Hepatocyte (in vitro differentiated cells): ENCODE results near the gene ARHGAP42.

Experiments used
- EZH2 ChIP-seq: fragments of 200-600 bp; sonication (generic); IDR thresholded peaks from 2 replicates; pipeline ENCODE4 v1.6.1; 2016; ENCODE audit warnings: antibody characterized with exemption, mild to moderate bottlenecking, borderline replicate concordance
- EZH2phosphoT487 ChIP-seq: fragments of 200-600 bp; sonication (generic); IDR thresholded peaks from one replicate; pipeline ENCODE4 v1.6.1; 2018; ENCODE audit warnings: antibody characterized with exemption, mild to moderate bottlenecking, low read depth, moderate library complexity; ENCODE audit not compliant: unreplicated experiment, severe bottlenecking
- TF ChIP-seq, protein P1 (sequence below): fragments of 200-600 bp; sonication (generic); IDR thresholded peaks from 2 replicates; pipeline ENCODE4 v1.5.1; 2016; ENCODE audit warnings: antibody characterized with exemption, mild to moderate bottlenecking; ENCODE audit not compliant: poor library complexity

DNA sequence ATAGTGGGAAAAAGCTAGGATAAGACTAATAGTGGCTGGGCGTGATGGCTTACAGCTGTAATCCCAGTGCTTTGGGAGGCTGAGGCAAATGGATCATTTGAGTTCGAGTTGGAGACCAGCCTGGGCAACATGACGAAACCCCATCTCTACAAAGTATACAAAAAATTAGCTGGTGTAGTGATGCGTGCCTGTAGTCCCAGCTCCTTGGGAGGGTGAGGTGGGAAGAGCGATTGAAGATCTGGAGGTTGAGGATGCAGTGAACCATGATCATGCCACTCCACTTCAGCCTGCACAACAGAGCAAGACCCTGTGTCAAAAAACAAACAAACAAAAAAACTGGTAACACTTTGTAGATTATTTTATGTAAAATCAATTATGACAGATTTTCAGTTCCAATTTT, 8.8 kb downstream of the ARHGAP42 start:
- TF ChIP-seq, protein P1, sequence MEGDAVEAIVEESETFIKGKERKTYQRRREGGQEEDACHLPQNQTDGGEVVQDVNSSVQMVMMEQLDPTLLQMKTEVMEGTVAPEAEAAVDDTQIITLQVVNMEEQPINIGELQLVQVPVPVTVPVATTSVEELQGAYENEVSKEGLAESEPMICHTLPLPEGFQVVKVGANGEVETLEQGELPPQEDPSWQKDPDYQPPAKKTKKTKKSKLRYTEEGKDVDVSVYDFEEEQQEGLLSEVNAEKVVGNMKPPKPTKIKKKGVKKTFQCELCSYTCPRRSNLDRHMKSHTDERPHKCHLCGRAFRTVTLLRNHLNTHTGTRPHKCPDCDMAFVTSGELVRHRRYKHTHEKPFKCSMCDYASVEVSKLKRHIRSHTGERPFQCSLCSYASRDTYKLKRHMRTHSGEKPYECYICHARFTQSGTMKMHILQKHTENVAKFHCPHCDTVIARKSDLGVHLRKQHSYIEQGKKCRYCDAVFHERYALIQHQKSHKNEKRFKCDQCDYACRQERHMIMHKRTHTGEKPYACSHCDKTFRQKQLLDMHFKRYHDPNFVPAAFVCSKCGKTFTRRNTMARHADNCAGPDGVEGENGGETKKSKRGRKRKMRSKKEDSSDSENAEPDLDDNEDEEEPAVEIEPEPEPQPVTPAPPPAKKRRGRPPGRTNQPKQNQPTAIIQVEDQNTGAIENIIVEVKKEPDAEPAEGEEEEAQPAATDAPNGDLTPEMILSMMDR, result no peak
- TF ChIP-seq EZH2, result no peak
- TF ChIP-seq EZH2phosphoT487, result no peak
